ENCODE measurements around the gene DSG3. TPM values are rescaled to one million over a fixed set of nuclear protein-coding genes. Genes with fewer than 3 reads are reported as not detected.

DSG3 gene
- total and polyA plus RNA-seq, 8 donors: 0.31 to 47.6 (median 0.95) TPM; not detected in 4

GRCh38 chr18:31401156-31402025 is 46.1 kb upstream of the DSG3 start:
- Histone ChIP-seq H3K27me3 (no peaks in the 10 kb centered on the region), H3K4me1 (peaks cover 0 to 13% (median 7%) of the 10 kb centered on the region in 4 donors), H3K27ac (no peak overlapping the region), H3K9me3 (no peaks in the 10 kb centered on the region), H3K4me3 (no peak overlapping the region), H3K36me3 (no peaks in the 10 kb centered on the region)
- TF ChIP-seq EP300 (IDR thresholded peaks at IDR 0.05) (no peak), POLR2A (IDR thresholded peaks at IDR 0.05) (no peak), POLR2AphosphoS5 (IDR thresholded peaks at IDR 0.05) (no peak), CTCF (IDR thresholded peaks at IDR 0.05) (no peak)
- intact Hi-C loops (cut with DNase I; ENCODE audit: low total_unique reads): no loop called here
- peak in 1 of 2 donors; percentile 50 for DNase-seq
- 38 to 59% (median 46%) methylated on average over 6 of the region's 6 CpGs for WGBS, 5 donors

- Histone ChIP-seq H3K36me3 (no peaks in the 10 kb centered on the region), H3K27ac (no peak overlapping the region), H3K27me3 (no peaks in the 10 kb centered on the region), H3K4me3 (no peak overlapping the region), H3K9me3 (no peaks in the 10 kb centered on the region), H3K4me1 (peaks cover 0 to 8% (median 4%) of the 10 kb centered on the region in 4 donors)
- TF ChIP-seq POLR2A (IDR thresholded peaks at IDR 0.05): no peak
- no peak for TF ChIP-seq CTCF (IDR thresholded peaks at IDR 0.05)
- TF ChIP-seq EP300 (IDR thresholded peaks at IDR 0.05): no peak
- no peak for TF ChIP-seq POLR2AphosphoS5 (IDR thresholded peaks at IDR 0.05)
- intact Hi-C loops (cut with DNase I; ENCODE audit: low total_unique reads): no loop called here
- DNase-seq: no peak
These were observed 45.5 kb upstream of the DSG3 start for GRCh38 chr18:31402026-31402373.

- Histone ChIP-seq H3K36me3 (no peaks in the 10 kb centered on the region), H3K27ac (no peak overlapping the region), H3K4me3 (no peak overlapping the region), H3K4me1 (no peaks in the 10 kb centered on the region), H3K9me3 (no peaks in the 10 kb centered on the region), H3K27me3 (no peaks in the 10 kb centered on the region)
- DNase-seq: no peak
- intact Hi-C loops (cut with DNase I; ENCODE audit: low total_unique reads): no loop called here
- 50 to 63% (median 57%) methylated on average over 2 of the region's 2 CpGs for WGBS, 5 donors
- TF ChIP-seq POLR2A (IDR thresholded peaks at IDR 0.05) (no peak), EP300 (IDR thresholded peaks at IDR 0.05) (no peak), POLR2AphosphoS5 (IDR thresholded peaks at IDR 0.05) (no peak), CTCF (IDR thresholded peaks at IDR 0.05) (no peak)
These were observed 44.1 kb upstream of the DSG3 start for GRCh38 chr18:31403409-31403808.

GRCh38 chr18:31407649-31408048 is 39.9 kb upstream of the DSG3 start:
- Histone ChIP-seq H3K9me3 (no peaks in the 10 kb centered on the region), H3K36me3 (no peaks in the 10 kb centered on the region), H3K4me1 (no peaks in the 10 kb centered on the region), H3K27ac (no peak overlapping the region), H3K27me3 (no peaks in the 10 kb centered on the region), H3K4me3 (no peak overlapping the region)
- no peak for TF ChIP-seq POLR2AphosphoS5 (IDR thresholded peaks at IDR 0.05)
- TF ChIP-seq EP300 (IDR thresholded peaks at IDR 0.05): no peak
- TF ChIP-seq CTCF (IDR thresholded peaks at IDR 0.05): no peak
- no peak for TF ChIP-seq POLR2A (IDR thresholded peaks at IDR 0.05)
- intact Hi-C loops (cut with DNase I; ENCODE audit: low total_unique reads): no loop called here
- 84 to 90% (median 86%) methylated on average over 3 of the region's 3 CpGs for WGBS, 5 donors
- DNase-seq: no peak

Data from stomach (tissue), 9 donors.